ENCODE data around the gene NOC2L.

The NOC2L gene

DNA sequence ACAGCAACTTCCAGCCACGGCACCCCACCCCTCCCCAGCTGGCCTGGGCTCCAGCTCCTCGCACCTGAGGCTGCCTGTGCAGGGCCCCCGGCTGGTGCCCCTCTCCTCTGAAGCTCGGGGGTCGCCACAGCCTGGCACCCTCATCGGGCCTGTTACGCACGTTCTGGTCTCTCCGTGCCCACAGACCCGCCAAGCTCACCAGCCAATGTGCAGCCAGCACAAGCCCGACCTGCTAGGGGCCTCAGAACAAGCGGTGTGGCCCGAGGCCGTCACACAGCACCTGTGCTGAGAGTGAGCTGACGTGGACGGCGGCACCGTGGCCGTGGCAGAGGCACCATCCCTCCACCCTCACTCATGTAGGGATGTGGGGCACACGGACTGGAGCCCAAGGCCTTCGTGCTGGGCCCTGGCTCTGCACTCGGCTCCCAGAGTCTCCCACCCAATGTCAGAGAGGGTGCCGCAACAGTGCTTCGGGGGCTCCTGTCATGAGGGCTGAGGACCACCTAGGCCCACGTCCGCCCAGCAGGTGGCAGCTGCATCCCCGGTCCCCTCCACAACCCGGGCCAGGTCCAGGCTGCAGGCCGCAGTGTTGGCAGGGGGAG, 39.7 kb downstream of the NOC2L start:
- no peaks in the 10 kb centered on the region for H3K36me3 Mint-ChIP-seq (ENCODE audit: low read depth)
- H3K27ac Mint-ChIP-seq: no peak overlapping the region
- H3K27me3 Mint-ChIP-seq: peaks cover 65% of the 10 kb centered on the region
- peaks cover 17% of the 10 kb centered on the region for H3K4me1 Mint-ChIP-seq (ENCODE audit: low read depth)
- no peaks in the 10 kb centered on the region for H3K9me3 Mint-ChIP-seq
- no peak overlapping the region for H3K4me3 Mint-ChIP-seq
- DNase-seq: no peak

DNA sequence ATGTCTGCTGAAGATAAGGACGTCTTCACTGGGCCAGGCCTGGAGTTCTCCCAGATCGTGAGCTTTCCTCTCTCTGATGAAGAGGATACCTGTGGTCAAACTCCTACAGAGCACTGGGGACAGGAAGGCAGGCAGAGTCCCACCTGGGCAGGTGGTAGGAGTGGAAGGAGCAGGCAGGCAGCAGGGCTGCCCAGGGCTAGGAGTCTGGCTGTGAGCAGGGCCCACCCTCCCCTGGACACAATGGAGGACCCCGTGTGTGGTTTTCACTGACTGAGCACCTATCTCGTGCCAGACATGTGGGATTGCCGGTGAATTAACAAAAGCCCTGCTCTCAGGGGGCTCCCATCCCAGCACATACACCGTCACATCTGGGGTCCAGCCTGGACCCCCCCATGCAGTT, 40.2 kb downstream of the NOC2L start:
- no peak for DNase-seq
- Mint-ChIP-seq H3K4me1 (ENCODE audit: low read depth) (peaks cover 17% of the 10 kb centered on the region), H3K9me3 (no peaks in the 10 kb centered on the region), H3K27ac (no peak overlapping the region), H3K4me3 (no peak overlapping the region), H3K36me3 (ENCODE audit: low read depth) (no peaks in the 10 kb centered on the region), H3K27me3 (peaks cover 71% of the 10 kb centered on the region)

DNA sequence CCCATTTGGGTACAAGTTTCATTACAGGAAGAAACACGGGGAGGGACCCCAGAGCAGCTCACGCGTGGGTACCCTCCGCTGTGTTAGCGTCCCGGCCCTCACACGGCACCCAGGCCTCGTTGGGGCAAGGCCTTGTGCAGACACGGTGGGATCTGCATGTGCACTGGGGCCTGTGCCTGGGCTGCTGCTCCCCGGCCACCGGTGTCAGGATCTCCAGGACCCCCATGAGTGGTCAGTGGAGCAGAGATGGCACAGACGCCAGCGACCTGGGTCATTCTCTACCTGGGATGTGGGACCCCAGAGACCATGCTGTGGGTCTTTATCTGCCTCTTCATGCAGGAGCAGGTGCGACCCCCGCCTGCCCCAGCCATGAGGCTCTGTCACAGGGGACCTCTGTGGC, 40.7 kb downstream of the NOC2L start:
- H3K4me3 Mint-ChIP-seq: no peak overlapping the region
- peaks cover 72% of the 10 kb centered on the region for H3K27me3 Mint-ChIP-seq
- H3K4me1 Mint-ChIP-seq (ENCODE audit: low read depth): peaks cover 16% of the 10 kb centered on the region
- H3K27ac Mint-ChIP-seq: no peak overlapping the region
- H3K36me3 Mint-ChIP-seq (ENCODE audit: low read depth): no peaks in the 10 kb centered on the region
- DNase-seq: no peak
- no peaks in the 10 kb centered on the region for H3K9me3 Mint-ChIP-seq

DNA sequence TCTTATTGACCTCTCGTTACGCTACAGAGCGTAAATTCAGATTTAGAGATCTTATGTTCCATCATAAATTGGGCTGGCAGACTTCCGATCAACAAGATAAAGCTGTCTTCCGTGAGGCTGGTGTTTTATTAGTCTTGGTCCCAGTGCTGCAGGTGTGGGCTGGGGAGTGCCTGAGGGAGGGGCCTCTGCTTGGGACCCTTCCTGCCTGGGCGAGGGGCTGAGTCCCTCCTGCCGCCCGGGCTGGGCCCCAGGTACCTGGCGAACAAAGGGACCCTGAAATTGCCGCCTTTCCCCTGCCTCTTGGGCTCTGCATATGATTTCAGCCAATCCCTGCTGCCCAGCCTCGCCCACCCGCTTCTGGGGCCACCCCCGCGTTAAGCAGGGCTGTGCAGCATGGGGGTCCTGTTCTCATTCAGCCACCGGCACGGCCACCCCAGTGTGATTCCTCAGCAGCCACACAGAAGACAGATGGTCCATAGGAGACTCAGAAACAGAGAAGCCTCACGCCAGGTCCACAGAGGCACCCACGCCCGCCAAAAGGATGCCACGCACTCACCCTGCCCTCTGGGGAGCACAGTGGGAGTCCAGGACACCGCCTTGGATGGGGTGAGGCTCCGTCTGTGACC, 41.5 kb downstream of the NOC2L start:
- Mint-ChIP-seq H3K9me3 (no peaks in the 10 kb centered on the region), H3K4me3 (no peak overlapping the region), H3K27ac (no peak overlapping the region)

DNA sequence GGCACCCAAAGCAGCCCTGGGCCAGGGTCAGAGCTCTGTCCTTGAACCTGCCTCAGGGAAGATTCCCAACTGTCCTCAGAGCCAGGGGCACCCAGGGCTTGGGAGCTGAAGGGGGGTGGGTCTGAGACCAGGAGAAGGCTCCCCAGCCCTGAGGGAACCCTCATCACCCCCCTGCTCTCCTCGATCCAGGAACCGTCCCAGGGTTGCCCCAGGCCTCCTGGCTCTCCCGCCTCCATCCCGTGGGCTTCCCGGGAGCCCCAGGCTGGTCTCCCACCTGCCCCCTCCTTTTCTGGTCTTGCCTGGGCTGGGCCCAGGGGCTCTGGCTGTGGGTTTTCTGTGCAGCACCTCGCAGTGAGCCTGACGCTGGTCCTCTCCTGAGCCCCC, 42.0 kb downstream of the NOC2L start:
- Mint-ChIP-seq H3K36me3 (ENCODE audit: low read depth) (no peaks in the 10 kb centered on the region), H3K4me1 (ENCODE audit: low read depth) (peaks cover 11% of the 10 kb centered on the region), H3K27me3 (peaks cover 71% of the 10 kb centered on the region), H3K9me3 (no peaks in the 10 kb centered on the region), H3K4me3 (no peak overlapping the region), H3K27ac (no peak overlapping the region)
- DNase-seq: no peak

More for the DNA sequence above, 41.5 kb downstream of the NOC2L start:
- no peak for DNase-seq
- no peaks in the 10 kb centered on the region for H3K36me3 Mint-ChIP-seq (ENCODE audit: low read depth)
- peaks cover 71% of the 10 kb centered on the region for H3K27me3 Mint-ChIP-seq
- H3K4me1 Mint-ChIP-seq (ENCODE audit: low read depth): peaks cover 11% of the 10 kb centered on the region

DNA sequence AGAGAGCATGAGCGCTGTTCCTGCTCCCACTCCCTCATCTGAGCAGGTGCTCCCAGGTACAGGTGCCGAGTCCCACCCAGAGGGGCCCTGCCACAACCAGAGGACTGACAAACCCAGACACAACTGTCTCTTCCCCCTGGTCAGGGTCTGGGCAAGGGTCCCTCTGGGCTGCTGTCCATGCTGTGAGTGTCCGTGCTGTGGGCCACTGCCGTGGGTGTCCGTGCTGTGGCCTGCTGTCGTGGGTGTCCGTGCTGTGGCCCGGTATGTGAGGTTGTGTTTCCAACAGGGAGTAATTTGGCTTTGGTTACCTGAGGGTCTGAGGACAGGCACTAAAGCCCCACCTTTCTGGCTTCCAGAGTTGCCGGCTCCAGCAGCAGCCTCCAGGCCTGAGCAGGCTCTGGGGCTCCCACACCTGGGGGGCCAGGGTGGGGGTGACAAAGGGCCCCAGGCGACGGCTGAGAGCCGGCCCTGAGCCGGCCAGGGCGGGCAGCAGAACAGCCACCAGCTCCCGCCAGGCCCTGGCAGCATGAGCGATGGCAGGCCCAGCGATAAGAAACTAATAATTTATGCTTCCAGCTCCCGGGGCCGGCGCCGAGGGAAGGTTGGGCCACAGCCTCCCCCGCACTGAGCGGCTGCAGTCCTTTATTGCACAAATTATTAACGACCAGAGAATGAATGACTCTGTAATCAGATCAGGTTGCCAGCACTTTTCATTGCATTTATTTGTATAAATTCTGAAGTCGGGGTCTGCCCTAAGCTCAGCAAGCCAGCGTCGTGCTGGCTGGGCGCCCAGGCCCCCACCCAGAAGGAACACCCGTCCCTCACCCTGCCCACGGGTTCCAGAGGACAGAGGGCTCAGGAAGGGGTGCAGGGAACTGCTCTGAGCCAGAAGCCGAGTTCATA, 42.6 kb downstream of the NOC2L start:
- Mint-ChIP-seq H3K9me3 (no peaks in the 10 kb centered on the region), H3K27ac (no peak overlapping the region), H3K27me3 (peaks cover 72% of the 10 kb centered on the region), H3K4me3 (no peak overlapping the region), H3K4me1 (ENCODE audit: low read depth) (peaks cover 8% of the 10 kb centered on the region), H3K36me3 (ENCODE audit: low read depth) (no peaks in the 10 kb centered on the region)
- DNase-seq: no peak

DNA sequence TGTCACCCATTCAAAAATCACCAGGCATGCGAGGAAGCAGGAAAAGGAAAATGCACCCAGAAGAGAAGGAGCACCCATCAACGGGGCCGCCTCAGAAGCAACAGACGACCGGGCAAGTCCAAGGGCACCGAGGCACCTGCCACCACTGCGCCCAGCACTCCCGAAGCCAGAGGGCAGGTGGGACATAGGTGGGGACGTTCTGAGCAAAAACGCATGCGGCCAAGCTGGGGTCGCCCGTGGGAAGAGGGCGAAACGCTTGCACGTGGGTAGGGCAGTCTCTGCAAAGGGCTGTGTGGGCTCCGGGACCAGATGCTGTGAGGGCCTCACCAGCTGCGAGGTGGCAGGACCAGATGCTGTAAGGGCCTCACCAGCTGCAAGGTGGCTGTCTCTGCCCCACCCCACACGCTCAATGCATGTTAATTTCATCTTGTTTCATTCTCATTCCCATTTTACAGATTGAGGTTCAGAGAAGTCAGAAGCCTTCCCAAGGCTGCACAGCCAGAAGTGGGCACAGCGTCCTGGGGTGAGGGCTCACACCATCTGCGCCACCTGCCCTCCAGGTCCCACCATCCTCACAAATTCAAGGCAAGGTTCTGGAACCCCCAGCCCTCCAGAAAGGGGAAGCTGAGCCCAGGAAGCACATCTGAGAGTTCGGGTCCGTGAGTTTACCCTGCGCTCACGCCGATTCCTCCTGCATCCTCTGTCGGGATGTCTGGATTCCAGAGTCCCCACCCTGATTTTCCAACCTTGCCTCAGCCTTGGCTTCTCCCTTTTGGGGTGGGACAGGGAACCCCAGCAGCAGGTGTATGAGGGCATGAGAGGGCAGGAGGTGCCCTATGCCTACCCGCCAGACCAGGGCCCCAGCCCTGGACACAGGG, 43.5 kb downstream of the NOC2L start:
- Mint-ChIP-seq H3K4me1 (ENCODE audit: low read depth) (peaks cover 2% of the 10 kb centered on the region), H3K27ac (no peak overlapping the region), H3K9me3 (no peaks in the 10 kb centered on the region), H3K27me3 (peaks cover 74% of the 10 kb centered on the region), H3K4me3 (no peak overlapping the region), H3K36me3 (ENCODE audit: low read depth) (no peaks in the 10 kb centered on the region)
- DNase-seq: no peak

DNA sequence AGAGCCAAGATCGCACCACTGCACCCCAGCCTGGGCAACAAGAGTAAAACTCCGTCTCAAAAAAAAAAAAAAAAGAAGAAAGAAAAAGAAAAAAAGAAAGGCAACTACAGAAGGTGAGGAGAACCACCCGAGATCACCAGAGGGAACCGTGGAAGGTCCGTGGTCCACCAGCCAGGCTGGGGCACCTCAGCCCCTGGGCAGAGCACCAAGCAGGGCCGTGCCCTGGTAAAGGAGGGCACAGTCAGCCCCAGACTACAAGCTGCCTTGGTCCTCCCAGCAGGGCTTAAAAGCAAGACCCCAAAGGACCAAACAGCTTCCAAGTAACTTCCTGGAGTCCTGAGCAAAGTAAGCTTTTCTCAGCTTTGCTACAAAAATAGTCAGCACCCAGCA, 44.2 kb downstream of the NOC2L start:
- no peak overlapping the region for H3K4me3 Mint-ChIP-seq
- peaks cover 70% of the 10 kb centered on the region for H3K27me3 Mint-ChIP-seq
- no peaks in the 10 kb centered on the region for H3K4me1 Mint-ChIP-seq (ENCODE audit: low read depth)
- H3K36me3 Mint-ChIP-seq (ENCODE audit: low read depth): no peaks in the 10 kb centered on the region
- no peak overlapping the region for H3K27ac Mint-ChIP-seq
- no peak for DNase-seq
- H3K9me3 Mint-ChIP-seq: no peaks in the 10 kb centered on the region

DNA sequence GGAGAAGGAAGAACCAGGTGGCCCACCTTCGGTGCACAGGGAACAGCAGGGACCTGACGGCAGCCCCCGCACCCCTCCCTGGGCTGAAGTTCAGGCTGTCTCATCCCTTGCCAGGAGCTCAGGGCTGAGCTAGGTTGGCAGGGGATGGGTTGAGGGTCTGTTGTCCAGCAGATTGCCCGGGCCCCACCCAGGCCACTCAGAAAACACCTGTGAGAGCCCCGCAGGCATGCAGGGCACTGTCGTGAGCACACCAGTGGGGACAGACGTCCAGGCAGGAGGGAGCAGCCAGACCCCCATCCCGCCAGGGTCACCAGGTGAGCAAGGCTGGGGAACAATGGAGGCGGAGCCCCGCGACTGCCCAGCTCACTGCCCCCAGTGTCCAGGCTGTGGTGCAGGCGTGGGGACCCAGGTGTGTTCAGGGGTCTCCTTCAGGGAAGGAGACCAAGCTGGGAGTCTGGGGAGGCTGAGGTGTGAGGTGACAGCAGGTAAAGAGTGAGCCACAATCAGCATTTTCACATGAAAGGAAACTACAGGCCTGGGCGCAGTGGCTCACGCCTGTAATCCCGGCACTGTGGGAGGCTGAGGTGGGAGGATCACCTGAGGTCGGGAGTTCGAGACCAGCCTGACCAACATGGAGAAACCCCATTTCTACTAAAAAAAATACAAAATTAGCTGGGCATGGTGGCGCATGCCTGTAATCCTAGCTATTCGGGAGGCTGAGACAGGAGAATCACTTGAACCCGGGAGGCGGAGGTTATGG, 44.7 kb downstream of the NOC2L start:
- Mint-ChIP-seq H3K4me1 (ENCODE audit: low read depth) (no peaks in the 10 kb centered on the region), H3K27ac (no peak overlapping the region), H3K27me3 (peaks cover 66% of the 10 kb centered on the region), H3K36me3 (ENCODE audit: low read depth) (no peaks in the 10 kb centered on the region), H3K4me3 (no peak overlapping the region), H3K9me3 (no peaks in the 10 kb centered on the region)
- peak; percentile 20 for DNase-seq

DNA sequence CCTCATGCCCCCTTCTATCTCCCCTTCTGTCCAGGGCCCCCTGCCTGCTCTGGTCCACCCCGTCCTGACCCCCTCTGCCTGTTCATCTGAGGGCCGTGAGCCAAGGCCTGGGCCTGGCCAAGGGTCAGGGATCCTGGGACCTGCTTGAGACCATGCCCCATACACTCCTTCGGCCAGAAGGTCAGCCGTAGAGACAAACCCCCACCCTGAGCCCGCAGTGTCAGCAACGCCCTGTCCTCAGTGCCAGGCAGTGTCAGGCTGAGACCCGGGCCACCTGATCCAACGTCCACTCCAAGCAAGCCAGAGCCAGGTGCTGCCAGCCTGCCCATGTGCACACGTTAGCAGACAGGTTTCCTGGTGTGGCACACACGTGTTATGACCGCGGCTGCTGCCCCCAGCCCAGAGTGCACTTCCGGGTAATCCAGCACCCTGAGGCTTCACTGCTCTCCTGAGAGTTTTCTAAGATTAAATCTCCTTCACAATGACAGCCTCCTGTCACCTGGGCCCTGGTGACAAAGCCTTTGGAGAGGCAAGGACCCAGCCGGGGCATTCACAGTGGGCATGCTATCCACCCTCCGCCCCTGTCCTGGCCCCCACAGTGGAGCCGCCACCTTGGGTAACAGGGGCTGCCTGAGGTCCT, 45.4 kb downstream of the NOC2L start:
- H3K9me3 Mint-ChIP-seq: no peaks in the 10 kb centered on the region
- H3K27ac Mint-ChIP-seq: no peak overlapping the region
- peaks cover 59% of the 10 kb centered on the region for H3K27me3 Mint-ChIP-seq
- peak; percentile 29 for DNase-seq
- H3K36me3 Mint-ChIP-seq (ENCODE audit: low read depth): no peaks in the 10 kb centered on the region
- no peak overlapping the region for H3K4me3 Mint-ChIP-seq
- no peaks in the 10 kb centered on the region for H3K4me1 Mint-ChIP-seq (ENCODE audit: low read depth)

DNA sequence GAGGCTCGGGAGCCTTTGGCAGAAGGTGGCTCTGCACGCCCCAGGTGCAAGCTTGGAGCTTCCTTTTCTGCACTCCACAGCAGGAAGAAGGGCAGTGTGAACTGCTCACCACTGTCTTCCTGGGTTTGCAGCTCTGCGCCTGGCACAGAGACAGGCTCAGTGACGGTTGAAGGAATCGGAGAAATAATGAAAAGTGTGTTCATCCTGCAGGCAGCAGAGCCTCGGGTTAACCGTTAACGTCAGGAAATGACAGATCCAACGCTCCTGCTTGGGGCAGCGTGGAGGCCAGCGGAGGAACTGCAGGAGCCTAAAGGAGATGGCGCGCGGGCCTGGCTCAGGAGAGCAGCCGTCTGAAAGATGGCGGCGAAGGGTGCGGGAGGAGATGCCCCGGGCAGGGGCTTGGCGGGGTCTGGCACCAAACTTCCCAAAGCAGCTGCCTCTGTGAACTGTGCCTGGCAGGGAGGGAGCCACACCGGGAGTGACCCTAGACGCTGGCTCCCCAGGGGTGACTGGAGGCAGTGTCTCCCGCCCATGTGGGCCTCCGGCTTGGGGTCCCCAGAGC, 46.2 kb downstream of the NOC2L start:
- Mint-ChIP-seq H3K9me3 (no peaks in the 10 kb centered on the region), H3K27me3 (peaks cover 58% of the 10 kb centered on the region), H3K4me1 (ENCODE audit: low read depth) (no peaks in the 10 kb centered on the region), H3K27ac (no peak overlapping the region), H3K4me3 (no peak overlapping the region), H3K36me3 (ENCODE audit: low read depth) (no peaks in the 10 kb centered on the region)
- DNase-seq: peak; percentile 31

DNA sequence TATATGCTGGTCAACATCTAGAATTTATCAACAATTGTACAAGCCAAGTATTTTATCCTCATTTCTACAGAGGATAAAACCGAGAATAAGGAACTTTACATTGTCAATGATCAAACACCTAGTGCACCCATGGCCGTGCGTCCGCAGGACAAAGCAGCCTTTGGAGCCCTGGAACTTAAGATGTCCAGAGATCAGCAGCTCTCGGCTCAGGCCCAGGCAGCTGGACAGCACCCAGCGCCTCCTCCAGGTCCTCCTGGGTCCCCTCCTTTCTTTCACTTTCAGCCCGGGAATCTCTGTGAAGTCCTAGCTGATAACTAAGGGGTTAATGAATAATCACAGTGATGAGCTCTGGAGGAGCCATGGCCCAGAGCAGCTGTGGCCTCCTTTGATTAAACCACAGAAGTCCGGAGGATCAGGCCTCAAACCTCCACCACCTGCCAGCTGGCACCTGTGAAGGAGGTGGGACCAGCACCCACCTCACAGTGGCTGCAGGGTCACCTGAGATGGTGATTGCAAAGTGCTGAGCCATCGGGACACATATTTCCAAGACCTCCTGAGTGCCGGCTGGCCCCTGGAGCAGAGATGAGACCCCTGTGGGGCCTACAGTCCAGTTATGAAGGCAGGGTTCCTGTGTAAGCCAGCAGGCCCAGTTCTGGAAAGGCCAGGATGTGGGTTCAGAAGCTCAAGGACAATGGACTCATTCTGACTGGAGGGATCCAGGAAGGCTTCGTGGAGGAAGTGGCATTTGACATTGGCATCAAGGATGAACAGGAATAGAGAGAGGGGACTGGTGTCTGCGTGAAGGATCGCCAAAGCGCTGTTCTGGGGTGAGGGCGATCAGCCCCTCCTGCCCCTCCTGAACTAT, 46.9 kb downstream of the NOC2L start:
- Mint-ChIP-seq H3K27ac (no peak overlapping the region), H3K4me3 (no peak overlapping the region)

More for the DNA sequence above, 46.9 kb downstream of the NOC2L start:
- Mint-ChIP-seq H3K4me1 (ENCODE audit: low read depth) (no peaks in the 10 kb centered on the region), H3K27me3 (peaks cover 58% of the 10 kb centered on the region), H3K36me3 (ENCODE audit: low read depth) (no peaks in the 10 kb centered on the region), H3K9me3 (no peaks in the 10 kb centered on the region)
- peak; percentile 28 for DNase-seq

Data from activated T-cell treated with anti-CD3 and anti-CD28 coated beads, Interleukin-2, amount 50 U/mL, for 24 hours (primary cell).